Measurements from ENCODE around the gene CD27. TPM values are rescaled to one million over a fixed set of nuclear protein-coding genes. Genes with fewer than 3 reads are reported as not detected.
A peak's percentile ranks its signal among the peaks of the same experiment; 100 is the strongest.

The CD27 gene
- total RNA-seq, 1 donor from 2014 or later: 1.2 TPM

DNA sequence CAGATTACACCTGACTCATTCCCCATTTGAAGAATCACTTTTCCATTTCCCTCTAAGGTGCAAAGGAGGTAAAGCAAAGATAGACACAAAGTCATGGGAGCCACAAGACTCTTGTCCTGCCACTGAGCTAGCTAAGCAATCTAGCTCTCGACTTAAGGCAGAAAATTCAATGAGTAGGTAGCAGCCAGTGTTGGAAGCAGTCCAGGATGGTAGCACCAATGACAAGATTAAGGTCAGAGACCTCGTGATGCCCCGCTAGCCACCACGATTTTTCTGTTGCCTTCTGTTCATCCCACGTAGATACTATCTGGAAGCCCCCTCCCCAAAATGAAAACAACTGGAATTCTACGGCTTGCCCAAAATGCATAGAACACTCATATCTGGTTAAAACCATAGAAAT, 24.3 kb downstream of the CD27 start:
- peaks cover 33% of the 10 kb centered on the region for H3K4me1 ChIP-seq
- peaks cover 0 to 15% of the 10 kb centered on the region in 2 donors for H3K36me3 ChIP-seq
- H3K4me3 ChIP-seq: peak overlapping the region; percentile 61 to 73
- intact Hi-C loops (cut with DNase I): no loop called here
- H3K27ac ChIP-seq: no peak overlapping the region
- H3K27me3 ChIP-seq: no peaks in the 10 kb centered on the region
- H3K9me3 ChIP-seq: no peaks in the 10 kb centered on the region
- TF ChIP-seq, protein P1, sequence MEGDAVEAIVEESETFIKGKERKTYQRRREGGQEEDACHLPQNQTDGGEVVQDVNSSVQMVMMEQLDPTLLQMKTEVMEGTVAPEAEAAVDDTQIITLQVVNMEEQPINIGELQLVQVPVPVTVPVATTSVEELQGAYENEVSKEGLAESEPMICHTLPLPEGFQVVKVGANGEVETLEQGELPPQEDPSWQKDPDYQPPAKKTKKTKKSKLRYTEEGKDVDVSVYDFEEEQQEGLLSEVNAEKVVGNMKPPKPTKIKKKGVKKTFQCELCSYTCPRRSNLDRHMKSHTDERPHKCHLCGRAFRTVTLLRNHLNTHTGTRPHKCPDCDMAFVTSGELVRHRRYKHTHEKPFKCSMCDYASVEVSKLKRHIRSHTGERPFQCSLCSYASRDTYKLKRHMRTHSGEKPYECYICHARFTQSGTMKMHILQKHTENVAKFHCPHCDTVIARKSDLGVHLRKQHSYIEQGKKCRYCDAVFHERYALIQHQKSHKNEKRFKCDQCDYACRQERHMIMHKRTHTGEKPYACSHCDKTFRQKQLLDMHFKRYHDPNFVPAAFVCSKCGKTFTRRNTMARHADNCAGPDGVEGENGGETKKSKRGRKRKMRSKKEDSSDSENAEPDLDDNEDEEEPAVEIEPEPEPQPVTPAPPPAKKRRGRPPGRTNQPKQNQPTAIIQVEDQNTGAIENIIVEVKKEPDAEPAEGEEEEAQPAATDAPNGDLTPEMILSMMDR (IDR thresholded peaks at IDR 0.05): no peak
- TF ChIP-seq POLR2AphosphoS5 (IDR thresholded peaks at IDR 0.05; ENCODE audit: insufficient read depth in 1 of 2, low read depth in 1 of 2) (no peak), POLR2A (IDR thresholded peaks at IDR 0.05) (no peak)
- DNase-seq (ENCODE audit: extremely low spot score in 2 of 2): no peak

DNA sequence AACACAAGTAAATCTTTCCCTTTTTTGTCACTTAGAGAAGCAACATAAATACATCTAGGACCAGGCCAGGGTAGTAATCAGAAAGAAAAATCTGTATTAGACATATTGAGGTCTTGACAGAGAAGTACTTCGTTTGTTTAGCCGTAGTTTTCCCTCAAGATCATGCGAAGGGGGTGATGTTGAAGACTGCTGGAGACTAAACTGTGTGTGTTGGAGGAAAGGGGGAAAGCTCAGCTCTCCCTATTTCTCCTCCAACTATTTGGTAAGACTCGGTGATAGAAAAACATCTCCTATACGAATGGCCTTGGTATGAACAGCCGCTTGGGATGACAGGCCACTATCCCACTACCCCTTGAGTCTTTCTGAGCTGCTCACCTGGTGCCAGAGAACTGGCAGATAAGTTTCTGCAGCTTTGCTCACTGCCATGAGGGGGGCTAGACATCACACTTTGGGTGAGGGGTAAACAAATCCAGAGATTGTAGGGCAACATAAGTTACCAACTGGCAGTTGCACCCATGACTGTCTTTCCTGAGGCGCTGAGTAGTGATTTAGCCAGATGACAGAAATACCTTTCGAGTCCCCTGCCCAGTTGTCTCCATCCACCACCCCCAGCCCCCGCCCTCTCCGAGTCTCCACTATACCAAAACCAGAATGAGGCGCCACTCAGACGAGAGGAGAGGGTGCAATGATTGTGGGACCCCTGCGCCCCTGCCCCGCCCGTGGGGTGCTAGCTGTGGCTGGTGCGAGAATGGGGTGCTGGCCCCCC, 25.0 kb downstream of the CD27 start:
- H3K4me3 ChIP-seq: peak overlapping the region; percentile 61 to 73
- intact Hi-C loops (cut with DNase I): no loop called here
- H3K9me3 ChIP-seq: no peaks in the 10 kb centered on the region
- no peaks in the 10 kb centered on the region for H3K27me3 ChIP-seq
- peaks cover 33% of the 10 kb centered on the region for H3K4me1 ChIP-seq
- peaks cover 0 to 8% of the 10 kb centered on the region in 2 donors for H3K36me3 ChIP-seq
- DNase-seq (ENCODE audit: extremely low spot score in 2 of 2): no peak
- peak overlapping the region; percentile 80 for H3K27ac ChIP-seq
- no peak for TF ChIP-seq POLR2AphosphoS5 (IDR thresholded peaks at IDR 0.05; ENCODE audit: insufficient read depth in 1 of 2, low read depth in 1 of 2)
- no peak for TF ChIP-seq POLR2A (IDR thresholded peaks at IDR 0.05)
- TF ChIP-seq, protein P1 (IDR thresholded peaks at IDR 0.05): no peak

DNA sequence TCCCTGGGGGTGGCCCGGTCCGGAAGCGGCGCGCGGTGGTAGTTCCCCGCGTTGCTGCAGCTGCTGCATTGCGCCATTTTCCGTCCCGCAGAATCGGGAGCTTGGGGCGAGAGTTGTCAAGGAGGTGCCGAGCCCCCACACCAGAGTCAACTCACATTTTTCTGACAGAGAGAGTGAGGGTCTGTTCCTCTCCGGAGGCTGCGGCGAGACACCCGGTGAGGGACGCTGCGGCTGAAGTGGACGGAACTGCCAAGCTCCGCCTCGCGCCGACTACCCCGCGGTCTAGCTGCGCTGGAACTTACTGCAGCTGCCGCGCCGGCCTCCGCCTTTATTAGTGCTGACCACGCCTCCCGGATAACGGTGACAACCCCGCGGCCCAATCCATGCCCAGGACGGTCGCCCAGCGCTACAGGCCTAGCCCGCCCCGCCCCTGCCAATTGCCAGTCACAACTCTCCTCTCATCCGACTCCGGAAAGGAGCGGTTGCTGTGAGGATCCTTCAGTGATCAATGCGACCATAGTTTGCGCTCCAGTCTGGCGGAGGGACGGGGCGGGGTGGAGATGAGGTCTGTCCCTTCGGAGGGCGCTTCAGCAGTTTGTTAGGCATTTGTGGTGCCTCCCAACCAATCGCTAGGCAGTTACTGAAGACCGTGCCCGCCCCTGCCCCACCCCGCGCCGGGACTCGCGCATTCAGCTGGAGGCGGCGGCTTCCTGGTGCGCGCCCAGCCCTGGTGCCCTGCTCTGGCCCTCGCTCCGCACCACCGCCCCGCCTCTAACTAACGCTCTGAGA, 25.8 kb downstream of the CD27 start, which contains the start of gene VAMP1:
Gene VAMP1 (minus strand): TSS at position 303 of the 789 bp plus-strand sequence. CDS start 146 bp downstream, at position 157.
- Histone ChIP-seq H3K4me1 (peaks cover 33% of the 10 kb centered on the region), H3K36me3 (peaks cover 0 to 4% of the 10 kb centered on the region in 2 donors), H3K4me3 (peak within 1 kb of the TSS; percentile 61 to 73), H3K9me3 (no peaks in the 10 kb centered on the region), H3K27me3 (no peaks in the 10 kb centered on the region), H3K27ac (peak within 1 kb of the TSS; percentile 80)
- intact Hi-C loops (cut with DNase I): no loop called here
- peak in 1 of 2 donors; percentile 99 for DNase-seq (ENCODE audit: extremely low spot score in 2 of 2)
- TF ChIP-seq POLR2AphosphoS5 (IDR thresholded peaks at IDR 0.05; ENCODE audit: insufficient read depth in 1 of 2, low read depth in 1 of 2): peak; percentile 85 to 99
- TF ChIP-seq, protein P1 (IDR thresholded peaks at IDR 0.05): no peak
- TF ChIP-seq POLR2A (IDR thresholded peaks at IDR 0.05): peak in 1 of 2 donors; percentile 97

DNA sequence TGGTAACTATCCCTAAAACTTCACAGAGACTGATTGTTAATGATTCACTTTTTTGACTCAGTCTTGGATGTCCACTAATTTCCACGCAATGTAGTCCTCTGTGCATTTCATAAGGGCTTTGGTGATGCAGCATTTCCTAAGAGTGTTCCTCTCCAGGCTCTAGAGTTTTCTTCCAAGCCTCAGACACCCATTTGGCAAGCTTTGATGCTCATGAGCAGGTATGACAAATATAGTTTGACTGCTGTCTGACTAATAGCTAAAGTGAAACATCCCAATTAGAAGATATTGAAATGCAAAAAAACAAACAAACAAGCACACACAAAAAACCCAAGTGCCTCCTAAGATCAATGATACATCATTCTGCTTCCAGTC, 27.2 kb downstream of the CD27 start:
- TF ChIP-seq POLR2AphosphoS5 (IDR thresholded peaks at IDR 0.05; ENCODE audit: insufficient read depth in 1 of 2, low read depth in 1 of 2) (no peak), POLR2A (IDR thresholded peaks at IDR 0.05) (no peak)
- TF ChIP-seq, protein P1 (IDR thresholded peaks at IDR 0.05): no peak
- no peak overlapping the region for H3K4me3 ChIP-seq
- no peaks in the 10 kb centered on the region for H3K36me3 ChIP-seq
- H3K4me1 ChIP-seq: peaks cover 33% of the 10 kb centered on the region
- H3K27ac ChIP-seq: no peak overlapping the region
- DNase-seq (ENCODE audit: extremely low spot score in 2 of 2): no peak
- intact Hi-C loops (cut with DNase I): no loop called here
- no peaks in the 10 kb centered on the region for H3K27me3 ChIP-seq
- H3K9me3 ChIP-seq: no peaks in the 10 kb centered on the region
